Activated B cell treated with CpG ODN at 0.5 μM for 24 hours (primary cell): ENCODE data around the gene FXYD5. TPM values are rescaled to one million over a fixed set of nuclear protein-coding genes. Genes with fewer than 3 reads are reported as not detected.

Experiments used
- ATAC-seq: fragments of 200-7000 bp; cut with Tn5 transposase; one replicate; pipeline ENCODE4 v1.10.0; 2021; ENCODE audit warnings: low read depth, mild to moderate bottlenecking, moderate library complexity
- CTCF ChIA-PET: fragments of 350-600 bp; sonication (Branson Sonifier 250); formaldehyde crosslinking; loops from one replicate; lab custom pipeline; 2021; ENCODE audit warnings: antibody characterized with exemption; lab: Charles Lee
- POLR2A ChIA-PET: fragments of 350-600 bp; sonication (Branson Sonifier 250); formaldehyde crosslinking; loops from one replicate; lab custom pipeline; 2021; ENCODE audit warnings: antibody characterized with exemption; lab: Charles Lee
- DNase-seq: peaks from one replicate; pipeline ENCODE4 v3.0.0; 2022
- H3K27ac Mint-ChIP-seq: one replicate; pipeline ENCODE4 v1.8.0; 2020; ENCODE audit warnings: mixed read lengths
- H3K27me3 Mint-ChIP-seq: one replicate; pipeline ENCODE4 v1.8.0; 2021; ENCODE audit warnings: mixed read lengths
- H3K36me3 Mint-ChIP-seq: one replicate; pipeline ENCODE4 v1.8.0; 2021; ENCODE audit warnings: low read depth, mixed read lengths
- H3K4me1 Mint-ChIP-seq: one replicate; pipeline ENCODE4 v1.8.0; 2021; ENCODE audit warnings: mixed read lengths
- H3K4me3 Mint-ChIP-seq: one replicate; pipeline ENCODE4 v1.8.0; 2020; ENCODE audit warnings: mild to moderate bottlenecking, mixed read lengths
- H3K9me3 Mint-ChIP-seq: one replicate; pipeline ENCODE4 v1.8.0; 2020; ENCODE audit warnings: mixed read lengths
- intact Hi-C: fragments of 100-400 bp; cut with micrococcal nuclease; formaldehyde crosslinking; loops from one replicate; pipeline ENCODE4 v1.15.1; 2024
- total RNA-seq: library from RNA; stranded (reverse); gene quantifications from 2 replicates; pipeline ENCODE4 v1.2.3, GENCODE V29; 2022
- TF ChIP-seq, protein P1 (sequence below): fragments of 200-600 bp; IDR thresholded peaks from one replicate; pipeline ENCODE4 v1.8.0; 2022; ENCODE audit warnings: antibody characterized with exemption, mild to moderate bottlenecking

Gene FXYD5
- total RNA-seq, 1 donor from 2014 or later, result 125 TPM

- Mint-ChIP-seq H3K36me3 (peaks cover 63% of the 10 kb centered on the region), H3K27me3 (no peaks in the 10 kb centered on the region), H3K9me3 (no peaks in the 10 kb centered on the region), H3K4me1 (peaks cover 49% of the 10 kb centered on the region), H3K27ac (peak overlapping the region; percentile 94), H3K4me3 (peak overlapping the region; percentile 99)
- intact Hi-C loops, result loop anchor here (1.0 to 2.0 kb wide), 4 partner anchors 15 to 59 kb away; no protein-coding TSS in a partner anchor
- ATAC-seq (no peak), DNase-seq (no peak)
- POLR2A ChIA-PET, result interaction anchor here (3.0 to 3.5 kb wide), 2 partner anchors 50 to 58 kb away, joined by 33 to 63 read pairs; no protein-coding TSS in a partner anchor
- CTCF ChIA-PET, result no interaction called here
- TF ChIP-seq, protein P1, sequence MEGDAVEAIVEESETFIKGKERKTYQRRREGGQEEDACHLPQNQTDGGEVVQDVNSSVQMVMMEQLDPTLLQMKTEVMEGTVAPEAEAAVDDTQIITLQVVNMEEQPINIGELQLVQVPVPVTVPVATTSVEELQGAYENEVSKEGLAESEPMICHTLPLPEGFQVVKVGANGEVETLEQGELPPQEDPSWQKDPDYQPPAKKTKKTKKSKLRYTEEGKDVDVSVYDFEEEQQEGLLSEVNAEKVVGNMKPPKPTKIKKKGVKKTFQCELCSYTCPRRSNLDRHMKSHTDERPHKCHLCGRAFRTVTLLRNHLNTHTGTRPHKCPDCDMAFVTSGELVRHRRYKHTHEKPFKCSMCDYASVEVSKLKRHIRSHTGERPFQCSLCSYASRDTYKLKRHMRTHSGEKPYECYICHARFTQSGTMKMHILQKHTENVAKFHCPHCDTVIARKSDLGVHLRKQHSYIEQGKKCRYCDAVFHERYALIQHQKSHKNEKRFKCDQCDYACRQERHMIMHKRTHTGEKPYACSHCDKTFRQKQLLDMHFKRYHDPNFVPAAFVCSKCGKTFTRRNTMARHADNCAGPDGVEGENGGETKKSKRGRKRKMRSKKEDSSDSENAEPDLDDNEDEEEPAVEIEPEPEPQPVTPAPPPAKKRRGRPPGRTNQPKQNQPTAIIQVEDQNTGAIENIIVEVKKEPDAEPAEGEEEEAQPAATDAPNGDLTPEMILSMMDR, result no peak
Measured at GRCh38 chr19:35155981-35156672, 1.6 kb downstream of the FXYD5 start.

- POLR2A ChIA-PET, result no interaction called here
- H3K4me3 Mint-ChIP-seq, result peak overlapping the region; percentile 99
- intact Hi-C loops, result no loop called here
- no peak overlapping the region for H3K27ac Mint-ChIP-seq
- H3K9me3 Mint-ChIP-seq, result no peaks in the 10 kb centered on the region
- no peaks in the 10 kb centered on the region for H3K27me3 Mint-ChIP-seq
- H3K4me1 Mint-ChIP-seq, result peaks cover 49% of the 10 kb centered on the region
- no peak for ATAC-seq
- TF ChIP-seq, protein P1, result no peak
- CTCF ChIA-PET, result no interaction called here
- peaks cover 68% of the 10 kb centered on the region for H3K36me3 Mint-ChIP-seq
- DNase-seq, result no peak
Measured at GRCh38 chr19:35156673-35157014, 2.1 kb downstream of the FXYD5 start.

DNA sequence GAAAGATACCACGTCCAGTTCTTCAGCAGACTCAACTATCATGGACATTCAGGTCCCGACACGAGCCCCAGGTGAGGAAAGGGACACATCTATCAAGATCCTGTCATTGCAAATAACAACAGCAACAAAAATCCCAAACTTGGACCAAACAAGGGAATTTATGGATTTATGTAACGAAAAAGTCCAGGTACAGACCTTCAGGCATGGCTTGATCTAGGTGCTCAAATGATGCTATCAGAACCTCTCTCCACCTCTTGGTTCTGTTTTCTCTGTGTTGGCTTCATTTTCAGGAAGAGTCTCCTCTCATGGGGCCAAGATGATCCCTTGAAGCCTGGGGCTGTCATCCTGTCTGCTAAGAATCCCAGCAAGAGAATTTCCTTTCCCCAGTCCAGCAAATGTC, 2.9 kb downstream of the FXYD5 start:
- ChIA-PET POLR2A (interaction anchor here (0.6 kb wide), 1 partner anchor 48 kb away, joined by 3 read pairs; no protein-coding TSS in a partner anchor), CTCF (no interaction called here)
- TF ChIP-seq, protein P1, result no peak
- no peak for ATAC-seq
- Mint-ChIP-seq H3K27me3 (no peaks in the 10 kb centered on the region), H3K27ac (no peak overlapping the region), H3K4me3 (no peak overlapping the region), H3K4me1 (peaks cover 46% of the 10 kb centered on the region), H3K9me3 (peaks cover 2% of the 10 kb centered on the region), H3K36me3 (peaks cover 76% of the 10 kb centered on the region)
- no peak for DNase-seq
- intact Hi-C loops, result no loop called here

- intact Hi-C loops, result no loop called here
- CTCF ChIA-PET, result no interaction called here
Measured at GRCh38 chr19:35159606-35160005, 5.1 kb downstream of the FXYD5 start.

More at GRCh38 chr19:35159606-35160005, 5.1 kb downstream of the FXYD5 start:
- POLR2A ChIA-PET, result interaction anchor here (0.6 to 1.2 kb wide), 2 partner anchors 47 to 318 kb away, joined by 3 to 8 read pairs; no protein-coding TSS in a partner anchor
- Mint-ChIP-seq H3K27ac (no peak overlapping the region), H3K36me3 (peaks cover 94% of the 10 kb centered on the region), H3K4me1 (peaks cover 37% of the 10 kb centered on the region), H3K4me3 (no peak overlapping the region), H3K27me3 (no peaks in the 10 kb centered on the region), H3K9me3 (peaks cover 2% of the 10 kb centered on the region)
- no peak for DNase-seq
- no peak for ATAC-seq
- TF ChIP-seq, protein P1, result no peak
